Measurements from ENCODE around the gene CDK14. TPM values are rescaled to one million over a fixed set of nuclear protein-coding genes. Genes with fewer than 3 reads are reported as not detected.
"Not testable (repeated sequence)": the region's sequence is repeated elsewhere in the genome, so short reads cannot be mapped to it uniquely, and the experiment has no call there.

CDK14 gene
- total RNA-seq, 2 donors from 2014 or later = 1.9 to 4.9 TPM

- intact Hi-C loops (cut with DNase I) = no loop called here
- H3K36me3 ChIP-seq = no peaks in the 10 kb centered on the region
- no peak overlapping the region for H3K27ac ChIP-seq
- no peak overlapping the region for H3K9ac ChIP-seq (ENCODE audit: low read depth in 2 of 2, low read length in 2 of 2)
- no peaks in the 10 kb centered on the region for H3K9me3 ChIP-seq
- H3K27me3 ChIP-seq = no peaks in the 10 kb centered on the region
- H3K4me1 ChIP-seq = no peaks in the 10 kb centered on the region
- DNase-seq = no peak
- H3K4me3 ChIP-seq = no peak overlapping the region
- no peak for TF ChIP-seq CTCF (IDR thresholded peaks at IDR 0.05)
Observed at GRCh38 chr7:90789736-90790306, 193.7 kb downstream of the CDK14 start.

- no peak for TF ChIP-seq CTCF (IDR thresholded peaks at IDR 0.05)
- no peak overlapping the region for H3K27ac ChIP-seq
- H3K9me3 ChIP-seq = no peaks in the 10 kb centered on the region
- H3K9ac ChIP-seq (ENCODE audit: low read depth in 2 of 2, low read length in 2 of 2) = no peak overlapping the region
- no peaks in the 10 kb centered on the region for H3K4me1 ChIP-seq
- H3K27me3 ChIP-seq = no peaks in the 10 kb centered on the region
- DNase-seq = no peak
- intact Hi-C loops (cut with DNase I) = no loop called here
- no peaks in the 10 kb centered on the region for H3K36me3 ChIP-seq
- H3K4me3 ChIP-seq = no peak overlapping the region
Observed at GRCh38 chr7:90791596-90791995, 195.5 kb downstream of the CDK14 start.

GRCh38 chr7:90792301-90792700 lies 196.2 kb downstream of the CDK14 start:
- no peak for DNase-seq
- H3K4me1 ChIP-seq = no peaks in the 10 kb centered on the region
- H3K4me3 ChIP-seq = no peak overlapping the region
- H3K27me3 ChIP-seq = no peaks in the 10 kb centered on the region
- no peak for TF ChIP-seq CTCF (IDR thresholded peaks at IDR 0.05)
- no peak overlapping the region for H3K9ac ChIP-seq (ENCODE audit: low read depth in 2 of 2, low read length in 2 of 2)
- H3K27ac ChIP-seq = no peak overlapping the region
- no peaks in the 10 kb centered on the region for H3K36me3 ChIP-seq
- no peaks in the 10 kb centered on the region for H3K9me3 ChIP-seq
- intact Hi-C loops (cut with DNase I) = no loop called here

GRCh38 chr7:90794234-90794633 lies 198.1 kb downstream of the CDK14 start:
- DNase-seq; H3K4me1 ChIP-seq; intact Hi-C loops (cut with DNase I); H3K36me3 ChIP-seq; H3K9me3 ChIP-seq; H3K9ac ChIP-seq (ENCODE audit: low read depth in 2 of 2, low read length in 2 of 2); H3K27me3 ChIP-seq; H3K4me3 ChIP-seq; H3K27ac ChIP-seq: not testable (repeated sequence)

GRCh38 chr7:90797596-90797995 lies 201.5 kb downstream of the CDK14 start:
- Histone ChIP-seq H3K4me1 (no peaks in the 10 kb centered on the region), H3K9ac (ENCODE audit: low read depth in 2 of 2, low read length in 2 of 2) (no peak overlapping the region), H3K9me3 (no peaks in the 10 kb centered on the region), H3K27me3 (no peaks in the 10 kb centered on the region), H3K36me3 (no peaks in the 10 kb centered on the region), H3K4me3 (no peak overlapping the region), H3K27ac (no peak overlapping the region)
- no peak for TF ChIP-seq CTCF (IDR thresholded peaks at IDR 0.05)
- no peak for DNase-seq
- intact Hi-C loops (cut with DNase I) = no loop called here

GRCh38 chr7:90804370-90804769 lies 208.2 kb downstream of the CDK14 start:
- H3K9ac ChIP-seq (ENCODE audit: low read depth in 2 of 2, low read length in 2 of 2) = no peak overlapping the region
- H3K36me3 ChIP-seq = no peaks in the 10 kb centered on the region
- no peak overlapping the region for H3K27ac ChIP-seq
- no peak overlapping the region for H3K4me3 ChIP-seq
- H3K27me3 ChIP-seq = no peaks in the 10 kb centered on the region
- H3K4me1 ChIP-seq = no peaks in the 10 kb centered on the region
- no peaks in the 10 kb centered on the region for H3K9me3 ChIP-seq
- DNase-seq = no peak
- TF ChIP-seq CTCF (IDR thresholded peaks at IDR 0.05) = no peak
- intact Hi-C loops (cut with DNase I) = no loop called here

GRCh38 chr7:90815552-90815951 lies 219.4 kb downstream of the CDK14 start:
- not testable (repeated sequence) for H3K36me3 ChIP-seq

More at GRCh38 chr7:90815552-90815951, 219.4 kb downstream of the CDK14 start:
- H3K4me1 ChIP-seq; H3K9me3 ChIP-seq; H3K4me3 ChIP-seq; intact Hi-C loops (cut with DNase I); DNase-seq; H3K27me3 ChIP-seq; H3K9ac ChIP-seq (ENCODE audit: low read depth in 2 of 2, low read length in 2 of 2); H3K27ac ChIP-seq: not testable (repeated sequence)

Measured in colonic mucosa (tissue), 4 donors.